ENCODE data around the gene FGGY.

The FGGY gene

DNA sequence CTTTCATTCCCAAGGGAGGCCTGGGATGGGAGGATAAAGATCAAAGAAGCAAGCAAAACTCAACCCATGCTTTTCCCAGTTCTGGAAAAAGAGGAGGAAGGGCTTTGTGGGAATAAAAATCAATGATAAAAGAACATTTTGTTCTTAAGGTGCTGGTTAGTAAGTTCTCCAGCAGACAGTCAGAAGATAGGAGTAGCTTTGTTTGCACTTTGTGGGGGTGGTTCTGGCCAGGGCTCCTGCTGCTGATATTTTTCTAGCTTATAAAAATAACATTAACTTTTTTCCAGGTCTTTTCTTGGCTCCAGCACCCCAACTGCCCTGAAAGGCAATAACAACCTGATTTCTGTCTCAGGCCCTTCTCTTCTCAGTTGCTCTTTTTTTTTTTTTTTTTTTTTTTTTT is 220.0 kb downstream of the FGGY start (continued):
- TF ChIP-seq, protein P1, sequence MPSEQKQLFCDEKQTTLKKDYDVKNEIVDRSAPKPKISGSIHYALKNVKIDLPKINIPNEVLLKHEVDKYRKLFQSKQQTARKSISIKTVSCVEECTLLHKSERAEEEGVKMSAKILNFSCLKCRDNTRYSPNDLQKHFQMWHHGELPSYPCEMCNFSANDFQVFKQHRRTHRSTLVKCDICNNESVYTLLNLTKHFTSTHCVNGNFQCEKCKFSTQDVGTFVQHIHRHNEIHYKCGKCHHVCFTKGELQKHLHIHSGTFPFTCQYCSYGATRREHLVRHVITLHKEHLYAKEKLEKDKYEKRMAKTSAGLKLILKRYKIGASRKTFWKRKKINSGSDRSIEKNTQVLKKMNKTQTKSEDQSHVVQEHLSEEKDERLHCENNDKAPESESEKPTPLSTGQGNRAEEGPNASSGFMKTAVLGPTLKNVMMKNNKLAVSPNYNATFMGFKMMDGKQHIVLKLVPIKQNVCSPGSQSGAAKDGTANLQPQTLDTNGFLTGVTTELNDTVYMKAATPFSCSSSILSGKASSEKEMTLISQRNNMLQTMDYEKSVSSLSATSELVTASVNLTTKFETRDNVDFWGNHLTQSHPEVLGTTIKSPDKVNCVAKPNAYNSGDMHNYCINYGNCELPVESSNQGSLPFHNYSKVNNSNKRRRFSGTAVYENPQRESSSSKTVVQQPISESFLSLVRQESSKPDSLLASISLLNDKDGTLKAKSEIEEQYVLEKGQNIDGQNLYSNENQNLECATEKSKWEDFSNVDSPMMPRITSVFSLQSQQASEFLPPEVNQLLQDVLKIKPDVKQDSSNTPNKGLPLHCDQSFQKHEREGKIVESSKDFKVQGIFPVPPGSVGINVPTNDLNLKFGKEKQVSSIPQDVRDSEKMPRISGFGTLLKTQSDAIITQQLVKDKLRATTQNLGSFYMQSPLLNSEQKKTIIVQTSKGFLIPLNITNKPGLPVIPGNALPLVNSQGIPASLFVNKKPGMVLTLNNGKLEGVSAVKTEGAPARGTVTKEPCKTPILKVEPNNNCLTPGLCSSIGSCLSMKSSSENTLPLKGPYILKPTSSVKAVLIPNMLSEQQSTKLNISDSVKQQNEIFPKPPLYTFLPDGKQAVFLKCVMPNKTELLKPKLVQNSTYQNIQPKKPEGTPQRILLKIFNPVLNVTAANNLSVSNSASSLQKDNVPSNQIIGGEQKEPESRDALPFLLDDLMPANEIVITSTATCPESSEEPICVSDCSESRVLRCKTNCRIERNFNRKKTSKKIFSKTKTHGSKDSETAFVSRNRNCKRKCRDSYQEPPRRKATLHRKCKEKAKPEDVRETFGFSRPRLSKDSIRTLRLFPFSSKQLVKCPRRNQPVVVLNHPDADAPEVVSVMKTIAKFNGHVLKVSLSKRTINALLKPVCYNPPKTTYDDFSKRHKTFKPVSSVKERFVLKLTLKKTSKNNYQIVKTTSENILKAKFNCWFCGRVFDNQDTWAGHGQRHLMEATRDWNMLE (tag by site-specific recombination; conservative IDR thresholded peaks at IDR 0.05; ENCODE audit: low read depth), result no peak
- TF ChIP-seq ZNF549 (tag by site-specific recombination; IDR thresholded peaks at IDR 0.05) (no peak), ZNF169 (tag by site-specific recombination; IDR thresholded peaks at IDR 0.05) (no peak), MYNN (tag by site-specific recombination; IDR thresholded peaks at IDR 0.05; ENCODE audit: borderline replicate concordance) (no peak), GLI4 (tag by site-specific recombination; IDR thresholded peaks at IDR 0.05) (no peak), BCL11A (tag by site-specific recombination; IDR thresholded peaks at IDR 0.05; ENCODE audit: low read depth) (no peak), ZNF600 (tag by site-specific recombination; IDR thresholded peaks at IDR 0.05) (no peak), BCL11B (tag by site-specific recombination; IDR thresholded peaks at IDR 0.05; ENCODE audit: low read depth) (no peak), KLF10 (tag by site-specific recombination; IDR thresholded peaks at IDR 0.05) (no peak), GLI2 (tag by site-specific recombination; IDR thresholded peaks at IDR 0.05; ENCODE audit: borderline replicate concordance, low read depth) (no peak)
- TF ChIP-seq, protein P2, sequence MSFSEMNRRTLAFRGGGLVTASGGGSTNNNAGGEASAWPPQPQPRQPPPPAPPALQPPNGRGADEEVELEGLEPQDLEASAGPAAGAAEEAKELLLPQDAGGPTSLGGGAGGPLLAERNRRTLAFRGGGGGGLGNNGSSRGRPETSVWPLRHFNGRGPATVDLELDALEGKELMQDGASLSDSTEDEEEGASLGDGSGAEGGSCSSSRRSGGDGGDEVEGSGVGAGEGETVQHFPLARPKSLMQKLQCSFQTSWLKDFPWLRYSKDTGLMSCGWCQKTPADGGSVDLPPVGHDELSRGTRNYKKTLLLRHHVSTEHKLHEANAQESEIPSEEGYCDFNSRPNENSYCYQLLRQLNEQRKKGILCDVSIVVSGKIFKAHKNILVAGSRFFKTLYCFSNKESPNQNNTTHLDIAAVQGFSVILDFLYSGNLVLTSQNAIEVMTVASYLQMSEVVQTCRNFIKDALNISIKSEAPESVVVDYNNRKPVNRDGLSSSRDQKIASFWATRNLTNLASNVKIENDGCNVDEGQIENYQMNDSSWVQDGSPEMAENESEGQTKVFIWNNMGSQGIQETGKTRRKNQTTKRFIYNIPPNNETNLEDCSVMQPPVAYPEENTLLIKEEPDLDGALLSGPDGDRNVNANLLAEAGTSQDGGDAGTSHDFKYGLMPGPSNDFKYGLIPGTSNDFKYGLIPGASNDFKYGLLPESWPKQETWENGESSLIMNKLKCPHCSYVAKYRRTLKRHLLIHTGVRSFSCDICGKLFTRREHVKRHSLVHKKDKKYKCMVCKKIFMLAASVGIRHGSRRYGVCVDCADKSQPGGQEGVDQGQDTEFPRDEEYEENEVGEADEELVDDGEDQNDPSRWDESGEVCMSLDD (tag by site-specific recombination; IDR thresholded peaks at IDR 0.05), result no peak
- TF ChIP-seq, protein P3, sequence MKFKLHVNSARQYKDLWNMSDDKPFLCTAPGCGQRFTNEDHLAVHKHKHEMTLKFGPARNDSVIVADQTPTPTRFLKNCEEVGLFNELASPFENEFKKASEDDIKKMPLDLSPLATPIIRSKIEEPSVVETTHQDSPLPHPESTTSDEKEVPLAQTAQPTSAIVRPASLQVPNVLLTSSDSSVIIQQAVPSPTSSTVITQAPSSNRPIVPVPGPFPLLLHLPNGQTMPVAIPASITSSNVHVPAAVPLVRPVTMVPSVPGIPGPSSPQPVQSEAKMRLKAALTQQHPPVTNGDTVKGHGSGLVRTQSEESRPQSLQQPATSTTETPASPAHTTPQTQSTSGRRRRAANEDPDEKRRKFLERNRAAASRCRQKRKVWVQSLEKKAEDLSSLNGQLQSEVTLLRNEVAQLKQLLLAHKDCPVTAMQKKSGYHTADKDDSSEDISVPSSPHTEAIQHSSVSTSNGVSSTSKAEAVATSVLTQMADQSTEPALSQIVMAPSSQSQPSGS (tag by site-specific recombination; IDR thresholded peaks at IDR 0.05; ENCODE audit: low read depth), result no peak

DNA sequence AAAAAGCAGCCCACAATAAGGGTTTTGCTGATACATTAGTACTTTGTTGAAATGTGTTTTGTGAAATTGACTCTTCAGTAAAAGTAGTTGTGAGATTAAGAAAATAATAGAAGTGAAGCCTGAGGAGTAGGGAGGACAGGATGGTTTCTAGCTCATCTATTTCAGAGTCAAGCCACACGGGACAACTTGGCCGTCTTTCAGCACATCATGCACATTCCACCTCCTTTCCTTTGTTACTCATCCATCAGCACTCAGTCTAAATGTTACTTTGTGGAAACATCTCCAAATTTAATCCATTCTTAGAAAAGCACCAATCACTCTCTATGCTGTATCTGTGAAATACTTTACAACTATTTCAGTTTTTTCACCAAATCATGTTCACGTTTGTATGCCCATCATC is 223.3 kb downstream of the FGGY start:
- ChIA-PET POLR2A (interaction anchor here (0.6 kb wide), 1 partner anchor 616 kb away, joined by 5 read pairs; no protein-coding TSS in a partner anchor), CTCF (interaction anchor here (0.6 kb wide), 1 partner anchor 145 kb away, joined by 4 read pairs; no protein-coding TSS in a partner anchor)
- no peaks in the 10 kb centered on the region for H3K4me1 ChIP-seq (ENCODE audit: control insufficient read depth, insufficient read depth, low read length)
- H3K9me3 ChIP-seq (ENCODE audit: control insufficient read depth, insufficient read depth, low read depth, low read length), result no peaks in the 10 kb centered on the region
- H3K36me3 ChIP-seq (ENCODE audit: control insufficient read depth in 2 of 2, insufficient read depth in 1 of 2, low read length in 2 of 2), result no peaks in the 10 kb centered on the region
- H3K27ac ChIP-seq (ENCODE audit: extremely low read depth, low read depth, low read length), result no peak overlapping the region
- H3K4me3 ChIP-seq (ENCODE audit: low read depth, low read length), result no peak overlapping the region
- TF ChIP-seq SP2 (tag by site-specific recombination; IDR thresholded peaks at IDR 0.05), result no peak
- TF ChIP-seq, protein P4, sequence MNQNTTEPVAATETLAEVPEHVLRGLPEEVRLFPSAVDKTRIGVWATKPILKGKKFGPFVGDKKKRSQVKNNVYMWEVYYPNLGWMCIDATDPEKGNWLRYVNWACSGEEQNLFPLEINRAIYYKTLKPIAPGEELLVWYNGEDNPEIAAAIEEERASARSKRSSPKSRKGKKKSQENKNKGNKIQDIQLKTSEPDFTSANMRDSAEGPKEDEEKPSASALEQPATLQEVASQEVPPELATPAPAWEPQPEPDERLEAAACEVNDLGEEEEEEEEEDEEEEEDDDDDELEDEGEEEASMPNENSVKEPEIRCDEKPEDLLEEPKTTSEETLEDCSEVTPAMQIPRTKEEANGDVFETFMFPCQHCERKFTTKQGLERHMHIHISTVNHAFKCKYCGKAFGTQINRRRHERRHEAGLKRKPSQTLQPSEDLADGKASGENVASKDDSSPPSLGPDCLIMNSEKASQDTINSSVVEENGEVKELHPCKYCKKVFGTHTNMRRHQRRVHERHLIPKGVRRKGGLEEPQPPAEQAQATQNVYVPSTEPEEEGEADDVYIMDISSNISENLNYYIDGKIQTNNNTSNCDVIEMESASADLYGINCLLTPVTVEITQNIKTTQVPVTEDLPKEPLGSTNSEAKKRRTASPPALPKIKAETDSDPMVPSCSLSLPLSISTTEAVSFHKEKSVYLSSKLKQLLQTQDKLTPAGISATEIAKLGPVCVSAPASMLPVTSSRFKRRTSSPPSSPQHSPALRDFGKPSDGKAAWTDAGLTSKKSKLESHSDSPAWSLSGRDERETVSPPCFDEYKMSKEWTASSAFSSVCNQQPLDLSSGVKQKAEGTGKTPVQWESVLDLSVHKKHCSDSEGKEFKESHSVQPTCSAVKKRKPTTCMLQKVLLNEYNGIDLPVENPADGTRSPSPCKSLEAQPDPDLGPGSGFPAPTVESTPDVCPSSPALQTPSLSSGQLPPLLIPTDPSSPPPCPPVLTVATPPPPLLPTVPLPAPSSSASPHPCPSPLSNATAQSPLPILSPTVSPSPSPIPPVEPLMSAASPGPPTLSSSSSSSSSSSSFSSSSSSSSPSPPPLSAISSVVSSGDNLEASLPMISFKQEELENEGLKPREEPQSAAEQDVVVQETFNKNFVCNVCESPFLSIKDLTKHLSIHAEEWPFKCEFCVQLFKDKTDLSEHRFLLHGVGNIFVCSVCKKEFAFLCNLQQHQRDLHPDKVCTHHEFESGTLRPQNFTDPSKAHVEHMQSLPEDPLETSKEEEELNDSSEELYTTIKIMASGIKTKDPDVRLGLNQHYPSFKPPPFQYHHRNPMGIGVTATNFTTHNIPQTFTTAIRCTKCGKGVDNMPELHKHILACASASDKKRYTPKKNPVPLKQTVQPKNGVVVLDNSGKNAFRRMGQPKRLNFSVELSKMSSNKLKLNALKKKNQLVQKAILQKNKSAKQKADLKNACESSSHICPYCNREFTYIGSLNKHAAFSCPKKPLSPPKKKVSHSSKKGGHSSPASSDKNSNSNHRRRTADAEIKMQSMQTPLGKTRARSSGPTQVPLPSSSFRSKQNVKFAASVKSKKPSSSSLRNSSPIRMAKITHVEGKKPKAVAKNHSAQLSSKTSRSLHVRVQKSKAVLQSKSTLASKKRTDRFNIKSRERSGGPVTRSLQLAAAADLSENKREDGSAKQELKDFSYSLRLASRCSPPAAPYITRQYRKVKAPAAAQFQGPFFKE (tag by site-specific recombination; IDR thresholded peaks at IDR 0.05; ENCODE audit: borderline replicate concordance), result no peak
- no peak for TF ChIP-seq GFI1B (tag by site-specific recombination; IDR thresholded peaks at IDR 0.05)
- TF ChIP-seq ZNF623 (tag by site-specific recombination; IDR thresholded peaks at IDR 0.05), result no peak
- TF ChIP-seq ZNF214 (tag by site-specific recombination; IDR thresholded peaks at IDR 0.05; ENCODE audit: borderline replicate concordance), result no peak
- no peak for TF ChIP-seq ZNF626 (tag by site-specific recombination; IDR thresholded peaks at IDR 0.05)
- TF ChIP-seq ZNF155 (tag by site-specific recombination; IDR thresholded peaks at IDR 0.05), result no peak
- TF ChIP-seq ZNF629 (tag by site-specific recombination; IDR thresholded peaks at IDR 0.05), result no peak
- TF ChIP-seq OVOL3 (tag by site-specific recombination; IDR thresholded peaks at IDR 0.05), result no peak
- no peak for TF ChIP-seq ZNF501 (tag by site-specific recombination; IDR thresholded peaks at IDR 0.05)
- no peak for TF ChIP-seq MEIS1 (CRISPR knock-in tag; IDR thresholded peaks at IDR 0.05; ENCODE audit: borderline replicate concordance)
- TF ChIP-seq MYNN (tag by site-specific recombination; IDR thresholded peaks at IDR 0.05; ENCODE audit: borderline replicate concordance), result no peak

Data from HEK293 (cell line).